SHP77 treated with DMSO at 0.1 percent for 48 hours (cell line): Measurements from ENCODE around the gene SPATA21.
"Not testable (repeated sequence)": the region's sequence is repeated elsewhere in the genome, so short reads cannot be mapped to it uniquely, and the experiment has no call there.

Experiments
- DNase-seq: peaks from one replicate; lab custom pipeline; 2025; lab: John Stamatoyannopoulos, UW

The SPATA21 gene

GRCh38 chr1:16436946-16437474, at the start of gene SPATA21:
Gene SPATA21, minus strand, starts transcription at chr1:16437424. Its CDS starts 6,053 bp downstream, at chr1:16431371.
- DNase-seq = no peak

- DNase-seq = not testable (repeated sequence)
These were observed 49.8 kb upstream of the SPATA21 start for GRCh38 chr1:16487011-16487410.

GRCh38 chr1:16486316-16486715, 49.1 kb upstream of the SPATA21 start:
- DNase-seq = not testable (repeated sequence)

- no peak for DNase-seq
These were observed 47.7 kb upstream of the SPATA21 start for GRCh38 chr1:16484931-16485330.

- DNase-seq = no peak
These were observed 47.2 kb upstream of the SPATA21 start for GRCh38 chr1:16484501-16484835.

GRCh38 chr1:16483639-16484500, 46.6 kb upstream of the SPATA21 start:
- not testable (repeated sequence) for DNase-seq

GRCh38 chr1:16483146-16483545, 45.9 kb upstream of the SPATA21 start:
- not testable (repeated sequence) for DNase-seq

GRCh38 chr1:16478091-16478490, 40.9 kb upstream of the SPATA21 start:
- DNase-seq = no peak

GRCh38 chr1:16475771-16476770, 38.8 kb upstream of the SPATA21 start:
- not testable (repeated sequence) for DNase-seq

- not testable (repeated sequence) for DNase-seq
These were observed 37.7 kb upstream of the SPATA21 start for GRCh38 chr1:16474891-16475290.

- DNase-seq = no peak
These were observed 37.1 kb upstream of the SPATA21 start for GRCh38 chr1:16474166-16474800.

- no peak for DNase-seq
These were observed 31.3 kb upstream of the SPATA21 start for GRCh38 chr1:16468558-16468957.

- no peak for DNase-seq
These were observed 27.8 kb upstream of the SPATA21 start for GRCh38 chr1:16464917-16465625.

- DNase-seq = no peak
These were observed 25.6 kb upstream of the SPATA21 start for GRCh38 chr1:16462773-16463330.

- no peak for DNase-seq
These were observed 24.5 kb upstream of the SPATA21 start for GRCh38 chr1:16461681-16462080.

GRCh38 chr1:16459352-16459925, 22.2 kb upstream of the SPATA21 start:
- no peak for DNase-seq

- no peak for DNase-seq
These were observed 21.6 kb upstream of the SPATA21 start for GRCh38 chr1:16458831-16459230.

GRCh38 chr1:16456151-16456550, 18.9 kb upstream of the SPATA21 start:
- not testable (repeated sequence) for DNase-seq

- DNase-seq = not testable (repeated sequence)
These were observed 17.7 kb upstream of the SPATA21 start for GRCh38 chr1:16454909-16455308.

GRCh38 chr1:16451841-16452528, 14.8 kb upstream of the SPATA21 start:
- no peak for DNase-seq
